GM19099 (cell line): ENCODE measurements around the gene HIVEP3.

Source experiments
- POLR2A ChIP-seq: IDR thresholded peaks from 3 replicates; pipeline ENCODE4 v1.6.1; 2011; ENCODE audit warnings: low read depth; ENCODE audit not compliant: insufficient read length; ENCODE audit errors: extremely low read depth

The HIVEP3 gene

DNA sequence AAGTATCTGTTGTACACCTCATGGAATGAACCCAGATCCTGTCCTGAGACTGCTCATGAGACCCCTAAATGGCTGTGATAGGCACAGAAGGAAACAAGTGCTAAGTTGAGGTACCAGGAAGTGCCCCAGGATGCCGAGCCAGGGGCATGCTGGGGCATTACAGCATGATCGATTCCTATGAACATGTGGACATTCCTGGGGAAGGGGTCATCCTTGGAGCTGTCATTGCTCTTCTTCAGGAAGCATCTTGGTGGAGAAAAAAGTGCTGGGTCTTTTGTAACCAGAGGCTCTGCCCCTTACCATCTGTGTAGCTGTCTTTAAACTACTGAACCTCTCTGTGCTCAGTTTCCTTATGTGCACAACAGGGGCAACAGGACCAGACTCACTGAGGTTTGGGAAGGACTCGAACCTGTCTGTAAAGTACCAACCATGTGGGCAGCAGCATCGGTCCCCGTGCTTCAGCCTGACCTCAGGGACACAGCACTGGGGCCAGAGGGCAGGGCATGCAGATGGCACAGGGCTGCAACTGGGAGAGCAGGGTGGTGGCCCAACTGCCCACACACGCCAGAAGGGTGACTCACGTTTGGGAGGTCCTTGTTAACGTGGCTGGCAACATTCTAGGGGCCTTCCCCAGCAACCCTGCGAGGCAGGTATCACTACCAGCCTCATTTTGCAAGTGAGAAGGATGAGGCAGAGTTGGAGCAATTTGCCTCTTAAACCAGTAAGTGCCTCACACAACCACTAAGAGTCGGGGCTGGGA lies 291.9 kb downstream of the HIVEP3 start:
- no peak for TF ChIP-seq POLR2A

DNA sequence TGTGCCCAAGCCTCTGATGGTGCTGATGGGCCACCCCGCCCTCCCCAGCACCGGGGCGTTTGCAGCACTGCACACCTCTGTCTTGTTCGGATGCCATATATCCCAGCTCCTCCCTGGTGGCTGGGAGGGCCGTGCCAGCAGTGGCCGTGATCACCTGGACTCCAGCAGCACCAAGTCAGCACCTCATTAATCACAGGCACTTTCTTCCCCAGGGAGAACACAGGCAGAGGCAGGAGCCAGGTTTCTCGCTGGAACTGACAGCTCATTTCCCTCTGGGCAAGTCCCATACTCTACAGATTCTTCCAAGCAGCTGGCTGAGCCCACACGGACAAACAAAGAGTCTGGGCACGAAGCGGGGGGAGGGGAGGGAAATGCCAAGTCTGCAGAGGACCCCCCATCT lies 292.6 kb downstream of the HIVEP3 start:
- TF ChIP-seq POLR2A = no peak

DNA sequence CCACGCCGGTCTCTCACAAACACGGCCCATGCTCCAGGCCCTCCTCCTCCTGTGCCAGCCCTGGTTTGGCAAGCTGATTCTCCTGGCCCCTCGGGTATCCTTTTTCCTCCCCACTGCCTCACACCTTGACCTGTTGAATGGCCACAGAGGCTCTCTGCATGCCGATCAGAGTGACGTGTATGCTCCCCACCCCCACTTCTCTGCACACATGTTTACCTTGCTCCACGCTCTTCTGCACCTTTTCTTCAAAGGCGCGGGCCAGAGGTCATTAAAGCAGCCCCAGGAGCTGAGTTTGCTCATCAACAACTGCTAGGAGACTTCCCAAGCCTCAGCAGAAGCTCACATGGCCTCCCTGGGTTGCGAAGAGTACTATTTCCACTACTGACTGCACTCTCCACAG lies 295.0 kb downstream of the HIVEP3 start:
- TF ChIP-seq POLR2A = no peak

DNA sequence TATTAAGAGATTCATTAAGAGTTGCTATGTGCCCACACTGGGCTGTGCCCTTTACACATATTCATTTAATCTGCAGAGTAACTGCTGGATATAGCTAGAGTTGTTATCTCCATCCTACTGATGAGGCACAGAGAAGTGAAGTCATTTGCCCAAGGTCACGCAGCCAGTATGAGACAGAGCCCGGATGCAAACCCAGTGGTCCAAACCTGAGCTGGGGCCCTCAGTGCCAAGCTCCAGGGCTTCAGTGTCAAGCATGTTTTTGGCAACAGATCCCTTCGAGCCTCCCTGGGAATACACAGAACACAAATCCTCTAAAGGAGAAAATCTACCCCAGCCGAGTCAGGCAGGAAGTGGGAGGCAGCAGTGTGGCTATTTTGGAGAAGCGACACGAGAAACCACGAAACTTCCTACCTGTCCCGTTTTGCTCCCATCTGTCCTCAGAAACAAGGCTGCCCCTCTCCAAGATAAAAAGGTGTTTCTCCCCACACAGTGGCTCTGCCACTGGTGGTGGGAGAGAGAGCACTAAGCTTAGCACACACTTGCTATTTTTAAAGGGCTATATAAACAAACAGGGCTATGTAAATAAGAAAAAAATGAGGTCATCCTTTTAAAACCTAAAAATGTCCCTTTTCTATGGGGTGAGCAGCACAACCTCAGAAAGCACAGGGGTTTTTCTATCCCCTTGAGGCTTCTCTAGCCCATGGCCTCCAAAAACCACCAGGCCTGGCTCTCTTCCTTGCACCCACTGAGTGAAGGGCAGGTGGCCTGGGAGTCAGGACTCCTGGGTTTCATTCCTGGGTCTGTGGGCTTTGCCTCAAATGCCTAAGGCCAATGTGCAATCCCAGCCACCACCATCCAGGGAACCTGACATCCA lies 295.6 kb downstream of the HIVEP3 start:
- peak; percentile 32 for TF ChIP-seq POLR2A

DNA sequence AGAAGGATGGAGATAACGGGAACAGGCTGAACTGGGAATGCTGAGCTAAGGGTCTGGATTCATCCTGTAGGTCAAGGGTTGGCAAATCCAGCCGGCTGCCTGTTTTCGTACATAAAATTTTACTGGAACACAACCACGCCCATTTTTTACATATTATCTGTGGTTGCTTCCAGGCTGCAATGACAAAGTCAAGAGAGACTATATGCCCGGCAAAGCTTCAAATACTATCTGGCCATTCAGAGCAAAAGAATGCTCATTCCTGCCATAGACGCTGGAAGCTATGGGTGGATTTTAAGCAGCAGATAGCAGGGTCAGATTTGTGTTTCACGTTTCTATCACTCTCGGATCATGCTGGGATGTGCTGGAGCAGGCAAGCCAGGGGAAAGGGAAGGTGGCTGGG lies 296.3 kb downstream of the HIVEP3 start:
- no peak for TF ChIP-seq POLR2A

DNA sequence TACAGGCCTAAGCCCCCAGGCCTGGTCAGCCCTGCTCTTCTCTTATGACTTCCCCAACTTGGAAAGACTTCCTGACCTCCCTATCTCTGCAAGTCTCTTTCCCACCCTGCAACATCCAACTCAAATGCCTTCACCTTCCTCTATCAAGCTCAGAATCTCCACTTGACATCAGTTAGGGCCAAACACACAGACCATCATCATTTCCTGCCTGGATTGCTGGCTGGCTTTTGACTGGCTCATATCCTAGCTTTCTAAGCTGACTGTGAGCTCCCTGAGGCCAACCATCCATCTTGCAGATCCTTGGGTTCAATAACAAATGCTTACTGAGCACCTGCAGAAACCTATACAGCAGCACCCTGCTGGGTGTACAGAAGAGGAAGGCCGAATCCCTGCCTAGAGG lies 296.9 kb downstream of the HIVEP3 start:
- TF ChIP-seq POLR2A = no peak

DNA sequence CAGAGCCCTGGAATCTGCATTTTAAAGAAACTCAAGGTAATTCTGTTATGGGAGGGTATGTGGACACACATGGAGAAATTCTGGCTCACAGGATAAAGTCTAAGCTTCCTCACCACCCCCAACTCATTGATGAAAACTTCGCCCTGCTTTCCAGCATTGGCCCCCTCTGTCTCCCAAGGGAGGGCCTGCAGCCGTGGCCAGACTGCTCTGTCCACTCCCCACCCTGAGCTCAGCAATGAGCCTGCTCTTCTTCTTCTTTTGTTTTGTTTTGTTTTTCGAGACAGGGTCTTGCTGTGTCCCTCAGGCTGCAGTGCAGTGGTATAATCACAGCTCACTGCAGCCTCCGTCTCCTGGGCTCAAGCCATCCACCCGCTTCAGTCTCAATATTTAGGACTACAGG lies 297.5 kb downstream of the HIVEP3 start:
- TF ChIP-seq POLR2A = no peak

DNA sequence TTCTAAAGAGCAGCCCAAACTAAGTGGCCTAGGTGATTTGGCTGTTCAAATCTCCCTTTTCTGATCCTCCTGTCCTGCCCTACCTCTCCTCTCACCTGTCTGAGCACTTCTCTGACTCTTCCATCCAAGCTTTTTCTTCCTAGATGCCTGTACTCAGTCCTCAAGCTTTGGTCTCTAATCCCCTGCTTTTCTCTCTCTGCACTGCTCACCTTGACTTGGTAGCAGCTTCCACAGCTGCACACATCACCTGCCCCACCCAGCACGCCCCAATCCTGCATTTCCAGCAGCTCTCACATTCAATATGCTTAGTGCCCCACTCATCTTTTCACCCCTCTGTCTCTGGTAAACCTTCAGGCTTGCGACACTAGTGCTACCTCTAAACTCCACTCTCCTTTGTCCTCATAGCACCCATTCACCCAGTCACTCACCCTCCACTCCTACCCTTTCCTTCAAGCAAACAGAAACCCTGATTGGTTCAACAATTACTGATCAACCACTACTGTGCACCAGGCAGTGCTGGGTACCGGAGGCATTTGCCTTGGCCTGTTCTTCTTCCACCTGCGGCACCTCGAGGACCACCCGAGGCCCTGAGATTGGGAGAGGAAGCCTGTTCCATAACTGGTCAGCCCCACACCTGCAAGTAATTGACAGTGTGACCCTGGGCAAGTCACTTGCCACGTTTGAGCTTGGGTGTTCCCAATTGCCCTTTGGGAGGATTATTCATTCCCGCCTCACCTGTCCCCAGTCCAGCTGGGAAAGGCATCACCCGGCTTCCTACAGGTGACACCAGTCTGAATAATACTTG lies 298.2 kb downstream of the HIVEP3 start:
- no peak for TF ChIP-seq POLR2A

DNA sequence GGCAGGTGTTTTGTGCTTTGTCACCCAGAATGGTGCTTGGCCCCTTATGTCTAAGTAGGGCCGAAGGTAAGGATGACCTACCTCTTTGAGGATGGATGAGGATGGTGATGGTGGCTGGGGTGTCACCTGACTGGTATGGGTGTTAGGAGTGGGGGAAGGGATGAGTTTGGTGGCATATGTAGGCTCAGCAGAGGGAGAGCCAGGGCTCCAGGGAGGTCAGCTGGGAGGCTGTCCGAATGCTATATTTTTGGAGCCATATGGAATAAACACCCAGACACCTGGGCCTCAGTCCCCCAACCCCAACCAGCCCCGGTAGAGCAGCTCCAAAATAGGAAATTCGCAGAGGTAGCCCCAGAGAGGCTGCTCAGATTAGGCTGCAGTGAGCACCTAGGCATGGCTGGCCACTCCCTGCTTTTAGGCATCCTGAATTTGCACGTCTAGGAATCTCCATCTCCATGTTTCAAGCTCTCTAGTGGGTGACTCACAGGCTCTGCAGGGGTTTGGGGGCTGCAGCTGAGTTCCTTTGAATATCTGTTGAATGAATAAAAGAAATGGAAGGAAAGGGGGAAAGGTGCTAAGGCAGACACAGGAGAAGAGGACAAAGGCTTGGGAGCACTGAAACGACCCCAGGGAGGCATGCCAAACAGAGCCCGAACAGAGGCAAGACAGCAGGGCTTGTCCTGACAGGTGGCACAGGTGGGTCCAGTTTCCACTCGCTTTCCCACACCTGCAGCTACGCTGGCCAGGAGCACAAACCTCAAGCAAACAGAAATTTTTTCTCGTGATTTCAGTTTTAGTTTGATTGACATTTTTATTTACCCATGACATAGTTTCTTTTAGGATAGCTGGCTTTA lies 299.0 kb downstream of the HIVEP3 start:
- TF ChIP-seq POLR2A = no peak

DNA sequence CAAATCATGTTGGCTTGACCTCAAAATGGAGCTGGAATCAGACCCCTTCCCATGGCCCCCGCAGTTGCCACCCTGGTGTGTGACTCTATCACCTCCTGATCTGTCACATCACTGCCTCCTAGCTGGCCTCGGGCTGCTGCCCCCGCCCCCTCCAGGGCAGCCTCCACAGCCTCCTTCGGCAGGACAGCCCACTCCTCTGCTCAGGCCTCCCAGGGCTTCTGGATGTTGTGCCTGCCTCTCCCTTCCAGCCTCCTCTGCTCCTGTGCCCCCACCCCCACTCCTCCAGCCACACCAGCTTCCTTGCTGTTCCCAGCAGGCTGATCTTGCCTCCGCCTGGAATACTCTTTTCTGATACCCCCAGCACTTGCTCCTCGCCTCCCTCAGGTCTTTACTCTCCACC lies 299.9 kb downstream of the HIVEP3 start:
- no peak for TF ChIP-seq POLR2A

DNA sequence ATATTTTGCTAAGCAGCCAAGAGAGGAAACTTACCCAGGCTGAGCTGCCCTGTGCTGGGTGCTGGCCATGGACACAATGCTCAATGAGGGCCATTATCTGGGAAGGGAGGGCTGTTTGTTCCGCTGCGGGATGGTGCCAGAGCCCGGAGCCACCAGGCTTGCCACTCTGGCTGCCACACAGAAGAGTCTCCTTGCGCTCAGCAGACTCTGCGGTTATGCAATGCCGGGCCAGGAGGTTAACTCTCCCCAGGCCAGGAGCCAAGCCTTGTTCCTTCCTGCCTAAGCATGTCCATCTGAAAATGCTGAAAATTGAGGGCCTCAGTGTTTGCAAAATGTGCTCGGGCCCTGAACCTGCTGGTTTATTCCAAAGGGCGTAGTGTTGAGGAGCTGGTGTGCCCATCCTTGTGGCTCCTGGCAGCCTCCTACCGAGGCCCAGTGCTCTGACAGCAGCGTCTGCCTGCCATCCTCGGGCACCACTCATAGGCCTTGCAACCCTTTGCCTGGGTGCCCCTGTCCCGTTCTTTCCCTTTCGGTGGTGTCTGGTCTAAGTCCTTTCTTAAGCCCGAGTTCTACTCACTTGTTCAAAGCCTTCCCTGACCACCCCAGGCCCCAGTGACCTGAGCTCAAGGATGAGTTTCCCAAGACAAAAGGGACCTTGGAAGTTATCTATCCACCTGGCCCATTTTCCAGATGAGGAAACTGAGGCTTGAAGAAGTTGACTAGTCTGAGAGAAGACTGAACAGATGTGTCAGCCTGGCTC lies 300.5 kb downstream of the HIVEP3 start:
- no peak for TF ChIP-seq POLR2A

DNA sequence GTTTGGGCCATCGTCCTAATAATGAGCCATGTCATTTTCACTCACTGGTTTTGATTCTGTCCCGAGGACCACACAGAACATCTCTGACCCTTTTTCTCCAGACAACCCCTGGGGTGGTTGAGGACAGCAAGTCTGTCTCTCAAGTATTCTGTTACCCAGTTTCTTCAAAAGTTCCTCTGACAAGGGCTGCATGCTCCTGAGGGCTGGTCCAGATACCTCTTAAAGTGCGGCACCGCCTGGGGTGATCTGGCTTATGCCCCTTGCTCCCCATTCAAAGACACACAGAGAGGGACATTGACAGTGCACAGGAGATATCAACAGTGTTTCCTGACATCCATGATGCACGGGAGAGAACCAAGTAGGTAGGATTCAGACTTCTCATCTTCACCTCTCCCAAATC lies 301.4 kb downstream of the HIVEP3 start:
- TF ChIP-seq POLR2A = no peak

DNA sequence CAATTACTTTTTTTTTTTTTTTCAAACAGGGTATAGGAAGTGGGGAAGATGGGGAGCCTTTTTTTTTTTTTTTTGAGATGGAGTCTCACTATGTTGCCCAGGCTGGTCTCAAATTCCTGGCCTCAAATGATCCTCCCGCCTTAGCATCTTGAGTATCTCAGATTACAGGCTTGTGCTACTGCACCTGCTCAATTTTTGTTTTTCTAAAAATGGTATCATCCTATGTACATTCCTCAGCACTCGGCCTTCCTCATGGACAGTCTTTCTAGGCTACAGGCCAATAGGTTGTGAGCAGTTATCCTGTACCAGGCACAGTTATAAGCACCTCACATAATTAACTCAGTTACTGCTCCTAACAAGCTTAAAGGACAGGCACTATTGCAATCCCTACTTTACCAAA lies 302.2 kb downstream of the HIVEP3 start:
- TF ChIP-seq POLR2A = no peak

DNA sequence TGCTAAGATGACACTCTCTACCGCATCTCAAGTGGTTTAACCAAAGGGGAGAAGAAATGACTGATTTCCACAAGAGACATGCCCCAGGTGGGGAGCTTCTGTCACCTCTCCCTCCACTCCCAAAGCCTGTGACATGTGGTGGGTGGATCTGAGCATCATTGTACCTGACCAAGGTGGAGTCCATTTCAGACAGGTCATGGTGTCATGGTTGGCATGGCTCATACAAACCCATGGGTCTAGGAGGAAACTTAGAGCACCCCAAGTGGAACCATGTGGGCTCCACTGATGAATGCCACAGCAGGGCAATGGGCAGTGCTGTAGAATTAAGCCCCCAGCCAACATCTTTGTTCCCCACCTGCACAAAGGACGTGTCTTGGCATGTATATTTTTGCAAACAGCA lies 302.7 kb downstream of the HIVEP3 start:
- TF ChIP-seq POLR2A = no peak
